ENCODE data around the gene DEDD. TPM values are rescaled to one million over a fixed set of nuclear protein-coding genes. Genes with fewer than 3 reads are reported as not detected.
A peak's percentile ranks its signal among the peaks of the same experiment; 100 is the strongest.

The DEDD gene
- polyA plus RNA-seq, 3 donors, result 40.9 to 56.3 (median 42.2) TPM

GRCh38 chr1:161071886-161072371, 60.5 kb downstream of the DEDD start:
- Histone ChIP-seq H3K4me3 (replicated peaks in 1 of 3; ENCODE audit: low read depth in 2 of 3, low read length in 3 of 3) (no peak overlapping the region), H3K4me1 (ENCODE audit: control insufficient read depth in 1 of 2, insufficient read depth in 2 of 2, low read length in 2 of 2) (peaks cover 35 to 38% of the 10 kb centered on the region in 2 donors), H2AFZ (ENCODE audit: insufficient read depth, low read depth, low read length, poor library complexity, severe bottlenecking) (peak overlapping the region; percentile 19), H3K79me2 (ENCODE audit: insufficient read depth, low read length) (peaks cover 36% of the 10 kb centered on the region), H3K27ac (ENCODE audit: low read depth in 1 of 2, low read length in 2 of 2) (no peak overlapping the region), H3K4me2 (replicated peaks; ENCODE audit: extremely low read depth, low read length, poor library complexity, severe bottlenecking) (no peak overlapping the region), H3K9me3 (replicated peaks in 1 of 2; ENCODE audit: control insufficient read depth in 1 of 2, insufficient read depth in 1 of 2, low read length in 2 of 2) (no peaks in the 10 kb centered on the region), H4K20me1 (ENCODE audit: insufficient read depth, low read length) (peaks cover under 1% of the 10 kb centered on the region), H3K9ac (ENCODE audit: insufficient read depth, low read length, poor library complexity, severe bottlenecking) (no peak overlapping the region), H3K36me3 (replicated peaks in 1 of 2; ENCODE audit: control insufficient read depth in 1 of 2, insufficient read depth in 2 of 2, low read length in 2 of 2) (no peaks in the 10 kb centered on the region), H3K27me3 (ENCODE audit: control insufficient read depth in 2 of 2, insufficient read depth in 2 of 2, low read length in 2 of 2) (no peaks in the 10 kb centered on the region)
- Mint-ChIP-seq H3K27ac (peak overlapping the region in 6 of 7 donors; percentile 43 to 82 (median 72)), H3K9me3 (peaks cover 0 to 2% (median 0%) of the 10 kb centered on the region in 7 donors), H3K36me3 (peaks cover 1 to 12% of the 10 kb centered on the region in 2 donors), H3K4me1 (peaks cover 42% of the 10 kb centered on the region), H3K4me3 (no peak overlapping the region), H3K27me3 (ENCODE audit: low read depth in 3 of 3) (peaks cover 0 to 1% (median under 1%) of the 10 kb centered on the region in 3 donors)
- DNase-seq, result peak; percentile 69 to 84 (median 79)
- intact Hi-C loops (cut with micrococcal nuclease), result loop anchor here (1.0 to 5.0 kb wide), 3 partner anchors 11 to 60 kb away; partner anchors contain the start of gene DEDD (in 1 of the 2)
- WGBS (ENCODE audit: insufficient coverage), result 33% methylated on average over 8 of the region's 9 CpGs
- peak; percentile 91 for TF ChIP-seq CTCF (IDR thresholded peaks at IDR 0.05)

Small RNAs within 50 kb of the gene (small RNA-seq; reads per million reads assigned to genes)
- gene RF01225 (ENCODE audit: insufficient read length, low read depth), result not detected

Other genes with a start within 250 kb of the DEDD start
- 1 to 10 TPM; 1.2 to 1.6 (median 1.3) TPM for gene ITLN1, start 247.5 kb downstream of the DEDD start, polyA plus RNA-seq
- not detected for gene ITLN2, start 177.9 kb downstream of the DEDD start, polyA plus RNA-seq
- gene F11R, start 111.5 kb downstream of the DEDD start, polyA plus RNA-seq, result 10 to 100 TPM; 28.8 to 58.0 (median 35.9) TPM
- 10 to 100 TPM in 2 of 3 donors, 1 to 10 TPM in 1; 9.9 to 20.3 (median 11.8) TPM for gene TSTD1, start 93.7 kb downstream of the DEDD start, polyA plus RNA-seq
- gene USF1, start 86.7 kb downstream of the DEDD start, polyA plus RNA-seq, result 100 to 1,000 TPM in 1 of 3 donors, 10 to 100 TPM in 1, 1 to 10 TPM in 1; 6.3 to 335 (median 25.5) TPM
- 100 to 1,000 TPM; 101 to 140 (median 129) TPM for gene ARHGAP30, start 62.8 kb downstream of the DEDD start, polyA plus RNA-seq
- gene NECTIN4, start 43.1 kb downstream of the DEDD start, polyA plus RNA-seq, result under 1 TPM in 2 of 3 donors, not detected in 1; 0.07 TPM
- gene KLHDC9, start 34.3 kb downstream of the DEDD start, polyA plus RNA-seq, result under 1 TPM in 1 of 3 donors, not detected in 2; 0.08 TPM
- gene PFDN2, start 14.6 kb downstream of the DEDD start, polyA plus RNA-seq, result 10 to 100 TPM; 59.1 to 80.7 (median 65.6) TPM
- 10 to 100 TPM; 28.4 to 84.7 (median 35.7) TPM for gene NIT1, start 14.6 kb downstream of the DEDD start, polyA plus RNA-seq
- 100 to 1,000 TPM; 100 to 120 (median 108) TPM for gene UFC1, start 21.3 kb upstream of the DEDD start, polyA plus RNA-seq
- gene USP21, start 26.8 kb upstream of the DEDD start, polyA plus RNA-seq, result 10 to 100 TPM; 11.0 to 42.8 (median 11.3) TPM
- 10 to 100 TPM; 10.5 to 42.6 (median 10.8) TPM for gene PPOX, start 33.8 kb upstream of the DEDD start, polyA plus RNA-seq
- 10 to 100 TPM; 16.8 to 50.3 (median 21.0) TPM for gene B4GALT3, start 44.8 kb upstream of the DEDD start, polyA plus RNA-seq
- gene ADAMTS4, start 66.4 kb upstream of the DEDD start, polyA plus RNA-seq, result under 1 TPM in 2 of 3 donors, not detected in 1; 0.01 to 0.04 TPM
- gene NDUFS2, start 69.7 kb upstream of the DEDD start, polyA plus RNA-seq, result 100 to 1,000 TPM in 2 of 3 donors, 10 to 100 TPM in 1; 87.5 to 119 (median 101) TPM
- 1,000 to 10,000 TPM; 2,686 to 4,191 (median 2,715) TPM for gene FCER1G, start 82.6 kb upstream of the DEDD start, polyA plus RNA-seq
- not detected for gene APOA2, start 91.0 kb upstream of the DEDD start, polyA plus RNA-seq
- gene TOMM40L, start 93.4 kb upstream of the DEDD start, polyA plus RNA-seq, result 10 to 100 TPM in 1 of 3 donors, 1 to 10 TPM in 2; 3.8 to 31.5 (median 5.2) TPM
- gene NR1I3, start 105.5 kb upstream of the DEDD start, polyA plus RNA-seq, result not detected
- not detected for gene PCP4L1, start 126.1 kb upstream of the DEDD start, polyA plus RNA-seq
- 1 to 10 TPM in 1 of 3 donors, under 1 TPM in 1, not detected in 1; 0.16 to 9.4 TPM for gene MPZ, start 177.3 kb upstream of the DEDD start, polyA plus RNA-seq
- 100 to 1,000 TPM; 208 to 350 (median 323) TPM for gene SDHC, start 181.7 kb upstream of the DEDD start, polyA plus RNA-seq
- not detected for gene CFAP126, start 235.2 kb upstream of the DEDD start, polyA plus RNA-seq